GM12801 (cell line): ENCODE results near the gene C5orf15.

Experiments used
- CTCF ChIP-seq: IDR thresholded peaks from one replicate; pipeline ENCODE4 v1.5.1; 2011; ENCODE audit warnings: control low read depth; ENCODE audit not compliant: insufficient read length; ENCODE audit errors: extremely low read depth

The C5orf15 gene

GRCh38 chr5:133925269-133925668 is 43.2 kb downstream of the C5orf15 start:
- no peak for TF ChIP-seq CTCF

GRCh38 chr5:133924221-133924920 is 44.1 kb downstream of the C5orf15 start:
- no peak for TF ChIP-seq CTCF

GRCh38 chr5:133921979-133922378 is 46.4 kb downstream of the C5orf15 start:
- TF ChIP-seq CTCF, result no peak

- TF ChIP-seq CTCF, result no peak
These were observed 47.4 kb downstream of the C5orf15 start for GRCh38 chr5:133921069-133921468.

GRCh38 chr5:133919148-133920136 is 49.0 kb downstream of the C5orf15 start:
- no peak for TF ChIP-seq CTCF

GRCh38 chr5:133918731-133919130 is 49.7 kb downstream of the C5orf15 start:
- no peak for TF ChIP-seq CTCF

- TF ChIP-seq CTCF, result no peak
These were observed 50.1 kb downstream of the C5orf15 start for GRCh38 chr5:133918316-133918715.
